Loucy (cell line): ENCODE measurements around the gene KRTAP10-3.

ENCODE experiments used
- H2AFZ ChIP-seq: fragments of 200-600 bp; sonication (generic); 2 replicates; pipeline ENCODE4 v1.6.0; 2016; ENCODE audit warnings: antibody characterized with exemption, mild to moderate bottlenecking, low read length, moderate library complexity
- H3F3A ChIP-seq: fragments of 200-600 bp; 2 replicates; pipeline ENCODE4 v1.6.0; 2016; ENCODE audit warnings: antibody characterized with exemption, low read depth, mild to moderate bottlenecking
- H3K27me3 ChIP-seq: fragments of 200-600 bp; sonication (generic); 2 replicates; pipeline ENCODE4 v1.6.1; 2014; ENCODE audit warnings: low read length, mild to moderate bottlenecking; ENCODE audit not compliant: insufficient read depth, poor library complexity, severe bottlenecking
- H3K36me3 ChIP-seq: fragments of 200-600 bp; sonication (generic); 2 replicates; pipeline ENCODE4 v1.6.1; 2016; ENCODE audit warnings: low read length; ENCODE audit not compliant: insufficient read depth
- H3K4me1 ChIP-seq: fragments of 200-600 bp; sonication (generic); 2 replicates; pipeline ENCODE4 v1.5.1; 2014; ENCODE audit warnings: low read length, mild to moderate bottlenecking; ENCODE audit not compliant: insufficient read depth, poor library complexity, severe bottlenecking
- H3K4me2 ChIP-seq: fragments of 200-600 bp; sonication (generic); 2 replicates; pipeline ENCODE4 v1.6.0; 2014; ENCODE audit warnings: antibody characterized with exemption, low read length, low read depth, mild to moderate bottlenecking; ENCODE audit not compliant: poor library complexity, severe bottlenecking
- H3K4me3 ChIP-seq: fragments of 200-600 bp; sonication (generic); 2 replicates; pipeline ENCODE4 v1.5.1; 2014; ENCODE audit warnings: low read length, mild to moderate bottlenecking, mixed read lengths; ENCODE audit not compliant: poor library complexity, severe bottlenecking
- H3K79me2 ChIP-seq: fragments of 200-600 bp; sonication (generic); 2 replicates; pipeline ENCODE4 v1.6.1; 2014; ENCODE audit warnings: low read length; ENCODE audit not compliant: insufficient read depth
- H3K9ac ChIP-seq: fragments of 200-600 bp; sonication (generic); 2 replicates; pipeline ENCODE4 v1.6.0; 2014; ENCODE audit warnings: mild to moderate bottlenecking, low read depth, low read length, moderate library complexity; ENCODE audit not compliant: poor library complexity, severe bottlenecking
- H3K9me2 ChIP-seq: fragments of 200-600 bp; sonication (generic); replicated peaks from 2 replicates; pipeline ENCODE4 v1.6.1; 2016; ENCODE audit warnings: low read depth, low read length, mixed read lengths
- H3K9me3 ChIP-seq: fragments of 200-600 bp; sonication (generic); 2 replicates; pipeline ENCODE4 v1.6.1; 2014; ENCODE audit warnings: mild to moderate bottlenecking, antibody characterized with exemption, low read length, low read depth; ENCODE audit not compliant: insufficient read depth
- H4K20me1 ChIP-seq: fragments of 200-600 bp; sonication (generic); 2 replicates; pipeline ENCODE4 v1.6.0; 2014; ENCODE audit warnings: antibody characterized with exemption, low read length, mild to moderate bottlenecking; ENCODE audit not compliant: insufficient read depth, poor library complexity, severe bottlenecking
- EZH2phosphoT487 ChIP-seq: fragments of 200-600 bp; IDR thresholded peaks from 2 replicates; pipeline ENCODE4 v1.6.1; 2018; ENCODE audit warnings: antibody characterized with exemption, mild to moderate bottlenecking, moderate library complexity, borderline replicate concordance
- TF ChIP-seq, protein P1 (sequence below): fragments of 200-600 bp; sonication (generic); conservative IDR thresholded peaks from 2 replicates; pipeline ENCODE4 v1.5.1; 2014; ENCODE audit warnings: mild to moderate bottlenecking, antibody characterized with exemption, low read length

KRTAP10-3 gene

DNA sequence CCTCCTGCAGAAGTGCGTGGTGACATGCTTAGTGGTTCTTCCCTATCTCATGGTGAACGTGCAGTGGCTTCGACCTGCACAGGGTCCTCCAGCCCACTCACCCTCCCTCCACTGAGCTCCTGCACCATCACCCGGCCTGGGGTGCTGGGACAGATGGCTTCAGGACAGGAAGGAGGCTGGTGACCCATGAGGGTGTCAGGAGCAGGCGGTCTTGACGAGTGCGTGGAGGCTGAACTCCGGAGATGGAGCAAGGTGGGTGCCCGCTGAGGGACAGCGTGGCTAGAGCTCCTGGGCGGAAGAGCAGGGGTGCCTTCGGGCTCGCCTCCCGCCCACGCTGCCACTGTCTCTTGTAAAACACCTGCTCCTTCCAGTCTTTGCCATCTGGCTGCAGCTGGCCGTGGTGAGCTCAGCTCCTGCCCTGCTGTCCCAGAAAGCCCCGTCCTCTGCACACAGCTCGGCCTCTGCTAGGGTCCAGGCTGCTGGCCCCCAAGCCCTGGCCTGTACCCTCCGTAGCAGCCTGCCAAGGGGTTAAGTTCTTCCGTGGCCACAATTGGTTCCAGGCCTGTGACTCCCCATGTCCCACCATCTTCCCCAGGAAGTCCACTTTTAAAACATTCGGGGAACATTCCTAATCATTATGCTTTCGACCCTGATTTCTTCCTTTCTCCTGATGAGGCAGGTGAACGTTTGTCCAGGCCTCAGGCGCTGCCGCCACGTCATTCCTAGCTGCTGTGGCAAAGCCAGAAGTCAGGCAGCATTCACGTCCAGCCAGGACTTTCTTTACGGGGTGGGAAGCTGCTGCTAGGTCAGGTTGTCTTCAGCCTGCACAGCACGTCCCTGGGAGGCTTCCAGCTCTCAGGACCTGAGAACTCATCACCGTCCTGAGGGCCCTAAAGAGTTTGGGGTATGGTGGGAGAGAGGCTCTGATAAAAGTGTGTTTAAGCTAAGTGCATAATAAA, 26.7 kb downstream of the KRTAP10-3 start:
- H3K4me1 ChIP-seq = no peaks in the 10 kb centered on the region
- H3K9me3 ChIP-seq = no peaks in the 10 kb centered on the region; the same call in 1 of the 2 replicates
- no peak overlapping the region for H3K9ac ChIP-seq
- H3K79me2 ChIP-seq = no peaks in the 10 kb centered on the region
- H3K27me3 ChIP-seq = no peaks in the 10 kb centered on the region
- H2AFZ ChIP-seq = no peak overlapping the region
- no peaks in the 10 kb centered on the region for H4K20me1 ChIP-seq
- no peak overlapping the region for H3K4me3 ChIP-seq
- TF ChIP-seq, protein P1, sequence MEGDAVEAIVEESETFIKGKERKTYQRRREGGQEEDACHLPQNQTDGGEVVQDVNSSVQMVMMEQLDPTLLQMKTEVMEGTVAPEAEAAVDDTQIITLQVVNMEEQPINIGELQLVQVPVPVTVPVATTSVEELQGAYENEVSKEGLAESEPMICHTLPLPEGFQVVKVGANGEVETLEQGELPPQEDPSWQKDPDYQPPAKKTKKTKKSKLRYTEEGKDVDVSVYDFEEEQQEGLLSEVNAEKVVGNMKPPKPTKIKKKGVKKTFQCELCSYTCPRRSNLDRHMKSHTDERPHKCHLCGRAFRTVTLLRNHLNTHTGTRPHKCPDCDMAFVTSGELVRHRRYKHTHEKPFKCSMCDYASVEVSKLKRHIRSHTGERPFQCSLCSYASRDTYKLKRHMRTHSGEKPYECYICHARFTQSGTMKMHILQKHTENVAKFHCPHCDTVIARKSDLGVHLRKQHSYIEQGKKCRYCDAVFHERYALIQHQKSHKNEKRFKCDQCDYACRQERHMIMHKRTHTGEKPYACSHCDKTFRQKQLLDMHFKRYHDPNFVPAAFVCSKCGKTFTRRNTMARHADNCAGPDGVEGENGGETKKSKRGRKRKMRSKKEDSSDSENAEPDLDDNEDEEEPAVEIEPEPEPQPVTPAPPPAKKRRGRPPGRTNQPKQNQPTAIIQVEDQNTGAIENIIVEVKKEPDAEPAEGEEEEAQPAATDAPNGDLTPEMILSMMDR = no peak
- no peak for TF ChIP-seq EZH2phosphoT487
- H3K4me2 ChIP-seq = no peak overlapping the region
- no peaks in the 10 kb centered on the region for H3F3A ChIP-seq
- no peaks in the 10 kb centered on the region for H3K9me2 ChIP-seq
- no peaks in the 10 kb centered on the region for H3K36me3 ChIP-seq

DNA sequence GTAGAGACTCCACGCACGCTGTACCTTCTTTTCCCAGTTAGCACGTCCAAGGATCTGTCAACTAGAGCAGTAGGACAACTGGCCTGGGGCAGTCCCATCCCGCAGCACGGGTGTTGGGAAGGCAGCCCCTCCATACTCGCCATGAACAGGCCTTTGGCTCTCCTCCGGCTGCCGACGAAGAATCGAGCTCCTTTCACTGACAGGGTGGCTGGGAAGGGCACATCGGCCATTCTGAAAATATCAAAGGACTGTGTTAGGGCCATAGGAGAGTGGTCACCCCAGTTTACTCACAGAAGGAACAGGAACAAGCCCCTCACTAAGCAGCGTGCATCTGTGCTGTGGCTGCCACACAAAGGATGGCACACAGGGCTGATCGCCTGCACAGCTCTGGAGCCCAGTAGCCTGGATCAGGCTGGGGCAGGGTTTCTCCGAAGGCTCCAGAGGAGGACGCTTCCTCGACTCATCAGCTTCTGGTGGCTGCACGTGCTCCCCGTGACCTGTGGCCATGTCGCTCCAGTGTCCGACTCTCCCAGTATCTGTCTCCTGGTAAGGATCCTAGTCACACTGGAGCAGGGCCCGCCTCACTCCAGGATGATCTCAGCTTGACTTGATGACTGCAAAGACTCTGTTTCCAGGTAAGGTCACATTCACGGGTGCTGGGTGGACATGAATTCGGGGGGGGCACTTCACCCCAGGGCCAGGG, 27.5 kb downstream of the KRTAP10-3 start:
- Histone ChIP-seq H3K9ac (no peak overlapping the region), H3K9me3 (no peaks in the 10 kb centered on the region; the same call in 1 of the 2 replicates), H2AFZ (no peak overlapping the region), H3K4me2 (no peak overlapping the region), H3K4me3 (no peak overlapping the region), H3K4me1 (no peaks in the 10 kb centered on the region), H4K20me1 (no peaks in the 10 kb centered on the region), H3K27me3 (no peaks in the 10 kb centered on the region), H3K79me2 (no peaks in the 10 kb centered on the region), H3K9me2 (no peaks in the 10 kb centered on the region), H3F3A (no peaks in the 10 kb centered on the region), H3K36me3 (no peaks in the 10 kb centered on the region)
- TF ChIP-seq EZH2phosphoT487 = no peak
- TF ChIP-seq, protein P1 = no peak

DNA sequence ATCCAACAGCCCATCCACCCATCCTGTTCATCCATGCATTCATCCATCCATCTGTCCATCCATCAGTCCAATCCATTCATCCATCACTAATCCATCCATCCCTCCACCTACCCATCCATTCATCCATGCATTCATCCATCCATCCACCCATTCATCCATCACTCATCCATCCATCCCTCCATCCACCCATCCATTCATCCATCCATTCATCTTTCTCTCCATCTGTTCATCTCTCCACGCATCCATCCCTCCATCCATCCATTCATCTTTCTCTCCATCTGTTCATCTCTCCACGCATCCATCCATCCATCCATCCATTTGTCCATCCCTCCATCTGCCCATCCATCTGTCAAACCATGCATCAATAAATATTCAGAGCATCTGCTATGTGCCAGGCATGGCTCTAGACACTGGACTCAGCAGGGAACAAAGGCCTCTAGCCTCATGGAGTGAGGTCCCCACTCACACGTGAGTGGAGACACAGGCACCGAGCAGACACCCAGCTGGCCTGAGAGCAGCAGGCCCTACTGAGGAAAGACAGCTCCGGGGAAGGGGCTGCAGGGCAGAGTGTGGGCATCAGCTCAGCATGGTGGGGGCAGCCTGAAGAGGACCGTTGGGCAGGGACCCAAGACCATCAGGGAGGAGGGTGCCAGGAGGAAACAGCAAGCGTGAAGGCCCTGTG, 28.2 kb downstream of the KRTAP10-3 start:
- no peaks in the 10 kb centered on the region for H3K9me2 ChIP-seq
- no peaks in the 10 kb centered on the region for H3K27me3 ChIP-seq
- no peaks in the 10 kb centered on the region for H3K4me1 ChIP-seq
- no peaks in the 10 kb centered on the region for H3F3A ChIP-seq
- H3K36me3 ChIP-seq = no peaks in the 10 kb centered on the region
- no peak overlapping the region for H3K9ac ChIP-seq
- H3K79me2 ChIP-seq = no peaks in the 10 kb centered on the region
- TF ChIP-seq, protein P1 = no peak
- no peak overlapping the region for H3K4me2 ChIP-seq
- H3K4me3 ChIP-seq = no peak overlapping the region
- peaks cover 3% of the 10 kb centered on the region; the same call in 1 of the 2 replicates for H3K9me3 ChIP-seq
- H2AFZ ChIP-seq = no peak overlapping the region
- H4K20me1 ChIP-seq = no peaks in the 10 kb centered on the region
